PC-3 (cell line): ENCODE data around the gene FASLG. TPM values are rescaled to one million over a fixed set of nuclear protein-coding genes. Genes with fewer than 3 reads are reported as not detected.

Experiments used
- ATAC-seq: fragments of 200-7000 bp; cut with Tn5 transposase; 2 replicates; pipeline ENCODE4 v1.9.1; 2020; ENCODE audit warnings: mild to moderate bottlenecking, moderate library complexity
- BruUV-seq: library from RNA; stranded (reverse); fragments of 400-500 nt; replicated peaks from 2 replicates; lab custom pipeline; 2021; lab: Mats Ljungman, UMichigan
- CTCF ChIA-PET: fragments of 300-600 bp; sonication (Branson Sonifier 250); formaldehyde crosslinking; loops from one replicate; lab custom pipeline; 2022; ENCODE audit warnings: antibody characterized with exemption; lab: Charles Lee
- POLR2A ChIA-PET: fragments of 300-600 bp; sonication (Branson Sonifier 250); formaldehyde crosslinking; loops from one replicate; lab custom pipeline; 2022; ENCODE audit warnings: antibody characterized with exemption; ENCODE audit not compliant: unreplicated experiment; lab: Charles Lee
- DNase-seq: peaks from one replicate; pipeline ENCODE4 v3.0.0-alpha.2; 2015
- H2AFZ ChIP-seq: fragments of 300-600 bp; sonication (generic); 2 replicates; pipeline ENCODE4 v1.6.0; 2016; ENCODE audit warnings: antibody characterized with exemption, low read length
- H3F3A ChIP-seq: fragments of 300-600 bp; sonication (generic); one replicate; pipeline ENCODE4 v1.6.0; 2017; ENCODE audit warnings: antibody characterized with exemption, low read length, control low read depth, mild to moderate bottlenecking; ENCODE audit not compliant: unreplicated experiment
- H3K27ac ChIP-seq: fragments of 300-600 bp; sonication (generic); 2 replicates; pipeline ENCODE4 v1.5.1; 2016; ENCODE audit warnings: mild to moderate bottlenecking, low read length
- H3K27me3 ChIP-seq: fragments of 300-600 bp; sonication (generic); 2 replicates; pipeline ENCODE4 v1.6.1; 2016; ENCODE audit warnings: low read length, mixed read lengths
- H3K36me3 ChIP-seq: fragments of 300-600 bp; sonication (generic); 2 replicates; pipeline ENCODE4 v1.6.1; 2016; ENCODE audit warnings: low read depth, mixed run types, low read length, mixed read lengths
- H3K4me1 ChIP-seq: fragments of 300-600 bp; sonication (generic); 2 replicates; pipeline ENCODE4 v1.5.1; 2016; ENCODE audit warnings: low read length; ENCODE audit not compliant: insufficient read depth
- H3K4me2 ChIP-seq: fragments of 300-600 bp; sonication (generic); 2 replicates; pipeline ENCODE4 v1.6.0; 2016; ENCODE audit warnings: low read length
- H3K4me3 ChIP-seq: fragments of 300-600 bp; sonication (generic); 2 replicates; pipeline ENCODE4 v1.5.1; 2016; ENCODE audit warnings: mild to moderate bottlenecking, low read length, mixed read lengths
- H3K79me2 ChIP-seq: fragments of 300-600 bp; sonication (generic); 2 replicates; pipeline ENCODE4 v1.6.1; 2017; ENCODE audit warnings: low read length, mixed read lengths
- H3K9ac ChIP-seq: fragments of 300-600 bp; sonication (generic); 2 replicates; pipeline ENCODE4 v1.6.0; 2016; ENCODE audit warnings: mild to moderate bottlenecking, low read length
- H3K9me2 ChIP-seq: fragments of 300-600 bp; sonication (generic); replicated peaks from 2 replicates; pipeline ENCODE4 v1.6.1; 2016; ENCODE audit warnings: mixed run types, low read length, mixed read lengths
- H3K9me3 ChIP-seq: fragments of 300-600 bp; sonication (generic); 2 replicates; pipeline ENCODE4 v1.6.1; 2016; ENCODE audit warnings: low read length, mixed read lengths
- H4K20me1 ChIP-seq: fragments of 300-600 bp; sonication (generic); 2 replicates; pipeline ENCODE4 v1.6.1; 2016; ENCODE audit warnings: low read length, mixed read lengths
- EZH2 ChIP-seq: fragments of 300-600 bp; sonication (generic); IDR thresholded peaks from one replicate; pipeline ENCODE4 v1.6.1; 2017; ENCODE audit warnings: antibody characterized with exemption, mild to moderate bottlenecking, low read length; ENCODE audit not compliant: unreplicated experiment
- EZH2phosphoT487 ChIP-seq: fragments of 300-600 bp; sonication (generic); IDR thresholded peaks from 2 replicates; pipeline ENCODE4 v1.6.1; 2018; ENCODE audit warnings: mild to moderate bottlenecking, antibody characterized with exemption, low read length, borderline replicate concordance
- intact Hi-C: fragments of 100-400 bp; cut with micrococcal nuclease; formaldehyde crosslinking; loops from 2 replicates; pipeline ENCODE4 v1.9.0; 2023
- total RNA-seq: library from RNA; depleted of rRNA; stranded (reverse); fragments of >200 nt; gene quantifications from 2 replicates; pipeline ENCODE4 v1.2.3, GENCODE V29; 2014
- TF ChIP-seq, protein P1 (sequence below): fragments of 300-600 bp; sonication (generic); conservative IDR thresholded peaks from 2 replicates; pipeline ENCODE4 v1.5.1; 2017; ENCODE audit warnings: antibody characterized with exemption, low read depth, mild to moderate bottlenecking, low read length

The FASLG gene
- total RNA-seq, 1 experiment from 2014 or later, result 0.04 TPM

DNA sequence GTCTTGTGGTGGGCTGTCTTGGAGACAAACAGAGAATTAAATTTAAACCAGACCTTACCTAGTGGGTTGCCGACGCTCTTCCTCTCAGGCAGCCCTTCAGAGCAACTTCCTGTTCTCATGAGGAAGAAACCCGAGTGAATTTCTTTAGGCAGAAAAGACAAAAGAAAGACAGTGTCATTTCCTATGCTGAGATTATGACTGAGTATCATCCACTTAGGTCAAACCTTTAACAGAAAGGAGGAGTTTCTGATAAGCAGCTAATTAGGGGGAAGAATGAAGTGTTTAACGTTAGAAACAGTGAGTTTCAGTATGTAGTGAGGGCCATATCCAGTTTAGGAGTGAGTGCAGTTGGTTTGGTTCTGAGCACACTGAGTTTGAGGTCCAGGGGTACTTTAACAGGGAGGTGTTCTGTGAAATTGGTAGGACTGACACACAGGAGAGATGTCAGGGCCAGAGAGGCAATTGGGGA is 38.7 kb downstream of the FASLG start:
- H3K9me2 ChIP-seq, result no peaks in the 10 kb centered on the region; the same call in 1 of the 2 replicates
- H4K20me1 ChIP-seq, result no peaks in the 10 kb centered on the region
- H3K4me1 ChIP-seq, result peaks cover 24% of the 10 kb centered on the region
- H3K27ac ChIP-seq, result peak overlapping the region; percentile 37
- H3K4me3 ChIP-seq, result no peak overlapping the region
- H3F3A ChIP-seq, result no peaks in the 10 kb centered on the region
- H3K27me3 ChIP-seq, result no peaks in the 10 kb centered on the region
- H2AFZ ChIP-seq, result peak overlapping the region; percentile 3; the same call in 1 of the 2 replicates
- POLR2A ChIA-PET, result no interaction called here
- intact Hi-C loops, result no loop called here
- ATAC-seq, result no peak
- no peak overlapping the region for H3K4me2 ChIP-seq
- TF ChIP-seq EZH2phosphoT487 (no peak), EZH2 (no peak)
- TF ChIP-seq, protein P1, sequence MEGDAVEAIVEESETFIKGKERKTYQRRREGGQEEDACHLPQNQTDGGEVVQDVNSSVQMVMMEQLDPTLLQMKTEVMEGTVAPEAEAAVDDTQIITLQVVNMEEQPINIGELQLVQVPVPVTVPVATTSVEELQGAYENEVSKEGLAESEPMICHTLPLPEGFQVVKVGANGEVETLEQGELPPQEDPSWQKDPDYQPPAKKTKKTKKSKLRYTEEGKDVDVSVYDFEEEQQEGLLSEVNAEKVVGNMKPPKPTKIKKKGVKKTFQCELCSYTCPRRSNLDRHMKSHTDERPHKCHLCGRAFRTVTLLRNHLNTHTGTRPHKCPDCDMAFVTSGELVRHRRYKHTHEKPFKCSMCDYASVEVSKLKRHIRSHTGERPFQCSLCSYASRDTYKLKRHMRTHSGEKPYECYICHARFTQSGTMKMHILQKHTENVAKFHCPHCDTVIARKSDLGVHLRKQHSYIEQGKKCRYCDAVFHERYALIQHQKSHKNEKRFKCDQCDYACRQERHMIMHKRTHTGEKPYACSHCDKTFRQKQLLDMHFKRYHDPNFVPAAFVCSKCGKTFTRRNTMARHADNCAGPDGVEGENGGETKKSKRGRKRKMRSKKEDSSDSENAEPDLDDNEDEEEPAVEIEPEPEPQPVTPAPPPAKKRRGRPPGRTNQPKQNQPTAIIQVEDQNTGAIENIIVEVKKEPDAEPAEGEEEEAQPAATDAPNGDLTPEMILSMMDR, result no peak
- no peaks in the 10 kb centered on the region for H3K79me2 ChIP-seq
- no peaks in the 10 kb centered on the region for H3K36me3 ChIP-seq
- CTCF ChIA-PET, result no interaction called here
- DNase-seq, result no peak
- H3K9ac ChIP-seq, result no peak overlapping the region; the same call in 1 of the 2 replicates
- H3K9me3 ChIP-seq, result no peaks in the 10 kb centered on the region
- BruUV-seq, result no TSS peak

DNA sequence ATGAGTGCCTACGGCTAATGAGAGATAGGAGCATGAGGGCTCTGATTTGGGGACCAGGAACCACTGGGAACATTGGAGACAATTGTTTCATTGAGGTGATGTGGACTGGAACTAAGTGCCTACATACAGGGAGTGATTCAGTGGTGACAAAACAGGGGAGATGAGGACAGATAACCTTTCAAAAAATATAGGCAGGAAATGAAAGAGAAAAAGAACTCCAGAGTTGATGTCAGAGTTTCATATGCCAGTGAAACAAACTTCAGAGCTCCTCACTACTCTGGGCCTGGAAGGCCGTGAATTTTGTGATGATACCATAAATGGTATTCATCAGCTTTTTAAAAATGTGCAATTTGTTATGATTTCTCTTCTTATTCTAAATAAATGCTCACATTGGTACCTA is 39.3 kb downstream of the FASLG start:
- TF ChIP-seq EZH2 (no peak), EZH2phosphoT487 (no peak)
- TF ChIP-seq, protein P1, result no peak
- BruUV-seq, result no TSS peak
- CTCF ChIA-PET, result no interaction called here

GRCh38 chr1:172699111-172699510 is 40.2 kb downstream of the FASLG start:
- POLR2A ChIA-PET, result no interaction called here
- TF ChIP-seq EZH2phosphoT487 (no peak), EZH2 (no peak)
- TF ChIP-seq, protein P1, result no peak
- H3K27me3 ChIP-seq, result no peaks in the 10 kb centered on the region
- no peaks in the 10 kb centered on the region for H3F3A ChIP-seq
- no peaks in the 10 kb centered on the region for H3K36me3 ChIP-seq
- H4K20me1 ChIP-seq, result no peaks in the 10 kb centered on the region
- intact Hi-C loops, result no loop called here
- H3K9me3 ChIP-seq, result no peaks in the 10 kb centered on the region
- H3K9me2 ChIP-seq, result no peaks in the 10 kb centered on the region; the same call in 1 of the 2 replicates
- H3K79me2 ChIP-seq, result no peaks in the 10 kb centered on the region
- peak overlapping the region; percentile 6; the same call in 1 of the 2 replicates for H3K9ac ChIP-seq
- CTCF ChIA-PET, result no interaction called here
- BruUV-seq, result no TSS peak
- H3K4me3 ChIP-seq, result no peak overlapping the region
- H2AFZ ChIP-seq, result peak overlapping the region; percentile 24
- peak; percentile 93 for ATAC-seq
- H3K4me1 ChIP-seq, result peaks cover 24% of the 10 kb centered on the region
- peak overlapping the region; percentile 55 for H3K27ac ChIP-seq
- peak overlapping the region; percentile 21 for H3K4me2 ChIP-seq
- DNase-seq, result peak; percentile 96

More for the DNA sequence above, 39.3 kb downstream of the FASLG start:
- H2AFZ ChIP-seq, result peak overlapping the region; percentile 3; the same call in 1 of the 2 replicates
- H3K79me2 ChIP-seq, result no peaks in the 10 kb centered on the region
- no peak overlapping the region for H3K4me3 ChIP-seq
- no peaks in the 10 kb centered on the region for H3K27me3 ChIP-seq
- H3K4me1 ChIP-seq, result peaks cover 24% of the 10 kb centered on the region
- no peaks in the 10 kb centered on the region; the same call in 1 of the 2 replicates for H3K9me2 ChIP-seq
- no peaks in the 10 kb centered on the region for H4K20me1 ChIP-seq
- peak overlapping the region; percentile 55 for H3K27ac ChIP-seq
- ATAC-seq (peak; percentile 45), DNase-seq (peak; percentile 77)
- H3K9ac ChIP-seq, result peak overlapping the region; percentile 6; the same call in 1 of the 2 replicates
- no peaks in the 10 kb centered on the region for H3F3A ChIP-seq
- no peaks in the 10 kb centered on the region for H3K36me3 ChIP-seq
- H3K9me3 ChIP-seq, result no peaks in the 10 kb centered on the region
- POLR2A ChIA-PET, result no interaction called here
- no peak overlapping the region for H3K4me2 ChIP-seq
- intact Hi-C loops, result no loop called here
